HepG2 (cell line): ENCODE data around the gene SENP7. TPM values are rescaled to one million over a fixed set of nuclear protein-coding genes. Genes with fewer than 3 reads are reported as not detected.

ENCODE experiments used
- ATAC-seq: fragments of 200-7000 bp; cut with Tn5 transposase; 3 replicates; pipeline ENCODE4 v1.9.1; 2020; ENCODE audit warnings: mild to moderate bottlenecking, moderate library complexity
- BruUV-seq: library from RNA; stranded (reverse); fragments of 400-500 nt; replicated peaks from 2 replicates; lab custom pipeline; 2021; lab: Mats Ljungman, UMichigan
- CTCF ChIA-PET: fragments of 300-600 bp; formaldehyde crosslinking; extraction: SDS; loops from one replicate; lab custom pipeline; 2021; ENCODE audit warnings: low total read pairs, inconsistent platforms, low intra/inter-chr PET ratio; lab: Yijun Ruan, JAX
- POLR2A ChIA-PET: fragments of 350-600 bp; sonication (Branson Sonifier 250); formaldehyde crosslinking; loops from one replicate; lab custom pipeline; 2020; ENCODE audit warnings: antibody characterized with exemption, inconsistent platforms; lab: Yijun Ruan, JAX
- DNase-seq: peaks from one replicate; pipeline ENCODE4 v3.0.0-alpha.2; 2015; ENCODE audit warnings: low spot score
- FAIRE-seq: peaks from 3 replicates; lab custom pipeline; 2011; peaks lifted over from hg19 to GRCh38; lab: Jason Lieb, UNC
- H2AFZ ChIP-seq: one replicate; pipeline ENCODE4 v1.6.1; 2011; ENCODE audit warnings: low read length, inconsistent platforms
- H3K27ac ChIP-seq: fragments of 300-600 bp; 3 replicates; pipeline ENCODE4 v1.8.0; 2011; ENCODE audit warnings: mixed run types, mild to moderate bottlenecking, mixed read lengths, low read length, inconsistent platforms; ENCODE audit not compliant: insufficient read depth; ENCODE audit errors: extremely low read length
- H3K27me3 ChIP-seq, 2 experiments: fragments of 200-600 bp in 1 of 2; 2 replicates in 1 of 2; 3 replicates in 1 of 2; pipeline versions ENCODE4 v1.6.0 to v1.8.0; 2011; ENCODE audit warnings: low read length in 2 of 2, mild to moderate bottlenecking in 2 of 2, moderate library complexity in 2 of 2, inconsistent platforms in 1 of 2; ENCODE audit not compliant: insufficient read depth in 2 of 2, control insufficient read depth in 1 of 2
- H3K36me3 ChIP-seq, 2 experiments: fragments of 200-600 bp in 1 of 2; replicated peaks in 1 of 2; 2 replicates in 1 of 2; 3 replicates in 1 of 2; pipeline versions ENCODE4 v1.5.1 to v1.8.0; 2011; ENCODE audit warnings: low read length in 2 of 2, inconsistent platforms in 1 of 2; ENCODE audit not compliant: insufficient read depth in 2 of 2, control insufficient read depth in 1 of 2
- H3K4me1 ChIP-seq: 2 replicates; pipeline ENCODE4 v1.5.1; 2012; ENCODE audit warnings: low read length, inconsistent platforms; ENCODE audit not compliant: insufficient read depth
- H3K4me2 ChIP-seq: 2 replicates; pipeline ENCODE4 v1.6.0; 2011; ENCODE audit warnings: low read depth, low read length, inconsistent platforms
- H3K4me3 ChIP-seq, 3 experiments: fragments of 200-600 bp in 1 of 3; sonication (generic), shearing (Covaris generic) in 1 of 3; replicated peaks in 1 of 3; 2 replicates each; pipeline ENCODE4 v1.5.1; 2011 to 2016; ENCODE audit warnings: low read length in 3 of 3, inconsistent platforms in 2 of 3, low read depth in 2 of 3, mild to moderate bottlenecking in 2 of 3, control low read depth in 1 of 3, mixed read lengths in 1 of 3; ENCODE audit not compliant: insufficient read depth in 1 of 3
- H3K79me2 ChIP-seq: one replicate; pipeline ENCODE4 v1.6.1; 2011; ENCODE audit warnings: low read length, inconsistent platforms; ENCODE audit not compliant: insufficient read depth
- H3K9ac ChIP-seq: 2 replicates; pipeline ENCODE4 v1.6.0; 2011; ENCODE audit warnings: mild to moderate bottlenecking, low read depth, low read length, inconsistent platforms; ENCODE audit not compliant: insufficient read depth
- H3K9me3 ChIP-seq: 2 replicates; pipeline ENCODE4 v1.5.1; 2012; ENCODE audit warnings: mild to moderate bottlenecking, low read length
- H4K20me1 ChIP-seq: 2 replicates; pipeline ENCODE4 v1.6.0; 2011; ENCODE audit warnings: inconsistent platforms, mild to moderate bottlenecking, low read length, moderate library complexity; ENCODE audit not compliant: insufficient read depth
- NFKB2 ChIP-seq: sonication (generic); formaldehyde crosslinking; IDR thresholded peaks from 2 replicates; pipeline ENCODE4 v1.4.0; 2020; ENCODE audit warnings: missing genetic modification reagents, borderline replicate concordance
- ONECUT2 ChIP-seq: sonication (generic); formaldehyde crosslinking; IDR thresholded peaks from 2 replicates; pipeline ENCODE4 v1.4.0; 2020; ENCODE audit warnings: missing genetic modification reagents
- PPARG ChIP-seq: conservative IDR thresholded peaks from 2 replicates; pipeline ENCODE4 v1.6.1; 2016; ENCODE audit warnings: missing biosample characterization, missing genetic modification reagents
- RBM22 ChIP-seq: fragments of 200-400 bp; formaldehyde crosslinking; optimal IDR thresholded peaks from 2 replicates; pipeline ENCODE3; 2017; ENCODE audit warnings: mild to moderate bottlenecking, low read length, moderate library complexity
- ZNF282 ChIP-seq: fragments of 450-650 bp; IDR thresholded peaks from 2 replicates; pipeline ENCODE4 v1.6.1; 2018; ENCODE audit not compliant: partially characterized antibody
- ZNF296 ChIP-seq: sonication (generic); formaldehyde crosslinking; conservative IDR thresholded peaks from 2 replicates; pipeline ENCODE4 v1.5.0; 2020; ENCODE audit warnings: mild to moderate bottlenecking, missing genetic modification reagents
- ZNF30 ChIP-seq: sonication (generic); formaldehyde crosslinking; IDR thresholded peaks from 2 replicates; pipeline ENCODE4 v1.5.0; 2020; ENCODE audit warnings: mild to moderate bottlenecking, missing genetic modification reagents
- ZNF343 ChIP-seq: sonication (generic); formaldehyde crosslinking; IDR thresholded peaks from 2 replicates; pipeline ENCODE4 v1.4.0; 2020; ENCODE audit warnings: mild to moderate bottlenecking, missing genetic modification reagents
- ZNF629 ChIP-seq: sonication (generic); formaldehyde crosslinking; conservative IDR thresholded peaks from 2 replicates; pipeline ENCODE4 v1.5.0; 2020; ENCODE audit warnings: missing genetic modification reagents
- WGBS: methylation state at CpG from one replicate; pipeline ENCODE4 v1.1.6; 2017; ENCODE audit warnings: low lambda C conversion rate; 5-methylcytosine and 5-hydroxymethylcytosine counted together
- in situ Hi-C: cut with HindIII; loops from 2 replicates; pipeline ENCODE4 v1.10.0; 2017; ENCODE audit warnings: low pct_unique_long_range_greater_than_20kb; ENCODE audit not compliant: extremely low pct_ligation_motif_present
- intact Hi-C: fragments of 100-400 bp; cut with micrococcal nuclease; formaldehyde crosslinking; loops from one replicate; pipeline ENCODE4 v1.10.0; 2022; ENCODE audit not compliant: unreplicated experiment
- polyA plus RNA-seq, 8 experiments: library from polyadenylated mRNA; depleted of rRNA in 3 of 8; stranded (reverse) in 7 of 8; unstranded in 1 of 8; fragments of >200 nt; fragmentation: Illumina TruSeq in 4 of 8; extraction: Trizol in 4 of 8; gene quantifications; 2 replicates each; pipeline versions ENCODE4 v1.2.1 to v1.2.3, GENCODE V29; 2011 to 2016; ENCODE audit warnings: low read depth in 4 of 8, missing spikeins in 1 of 8, mixed read lengths in 1 of 8; ENCODE audit not compliant: insufficient read depth in 1 of 8
- total RNA-seq, 5 experiments: library from RNA; depleted of rRNA; stranded (reverse); fragments of >200 nt; fragmentation: Illumina TruSeq; extraction: Trizol; gene quantifications; 2 replicates each; pipeline ENCODE4 v1.2.3, GENCODE V29; 2016; ENCODE audit warnings: low read depth in 1 of 5
- TF ChIP-seq, protein P1 (sequence below): IDR thresholded peaks from 2 replicates; pipeline ENCODE4 v1.6.1; 2016; ENCODE audit warnings: missing genetic modification reagents, missing compliant biosample characterization
- TF ChIP-seq, protein P2 (sequence below): sonication (generic); formaldehyde crosslinking; IDR thresholded peaks from 2 replicates; pipeline ENCODE4 v1.8.1; 2023; ENCODE audit warnings: missing genetic modification reagents, mild to moderate bottlenecking, borderline replicate concordance

Gene SENP7
- total and polyA plus RNA-seq, 2 of the 13 experiments (the other 11 are each of a cell fraction or from before 2014, with no cell fraction given): 9.1 to 10.3 TPM

DNA sequence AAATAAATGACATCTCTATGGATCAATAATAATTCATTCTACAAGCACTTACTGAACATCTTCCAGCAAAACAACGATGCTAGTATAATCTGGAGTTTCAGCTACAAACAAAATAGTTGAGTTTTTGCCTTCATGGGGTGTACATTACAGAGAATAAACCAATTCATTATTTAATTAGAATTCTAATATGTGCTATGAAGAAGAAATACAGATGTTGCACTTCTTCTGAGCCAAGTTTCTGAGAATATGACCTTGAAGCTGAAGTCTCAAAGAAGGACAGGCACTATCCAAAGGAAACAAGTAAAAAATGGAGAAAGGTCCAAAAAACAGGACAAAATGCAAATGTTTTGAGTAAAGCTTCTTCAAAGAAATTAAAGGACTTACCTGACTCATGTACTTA is 94.2 kb downstream of the SENP7 start:
- no peak for TF ChIP-seq ZNF629 (CRISPR knock-in tag)
- TF ChIP-seq PPARG (CRISPR knock-in tag): no peak
- TF ChIP-seq, protein P1, sequence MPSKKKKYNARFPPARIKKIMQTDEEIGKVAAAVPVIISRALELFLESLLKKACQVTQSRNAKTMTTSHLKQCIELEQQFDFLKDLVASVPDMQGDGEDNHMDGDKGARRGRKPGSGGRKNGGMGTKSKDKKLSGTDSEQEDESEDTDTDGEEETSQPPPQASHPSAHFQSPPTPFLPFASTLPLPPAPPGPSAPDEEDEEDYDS (CRISPR knock-in tag): no peak
- no peak for TF ChIP-seq ONECUT2 (CRISPR knock-in tag)
- TF ChIP-seq RBM22: no peak
- Histone ChIP-seq H3K79me2 (no peaks in the 10 kb centered on the region), H3K4me2 (no peak overlapping the region), H2AFZ (no peak overlapping the region), H3K9ac (no peak overlapping the region), H3K9me3 (no peaks in the 10 kb centered on the region), H3K36me3 (peaks cover 0 to 2% of the 10 kb centered on the region in 2 experiments; a peak in 2 of 5 replicates), H4K20me1 (no peaks in the 10 kb centered on the region), H3K27me3 (no peaks in the 10 kb centered on the region), H3K4me1 (no peaks in the 10 kb centered on the region), H3K4me3 (no peak overlapping the region), H3K27ac (no peak overlapping the region)
- WGBS: 100% methylated on average over 1 of the region's 1 CpG
- ATAC-seq (no peak), DNase-seq (no peak), FAIRE-seq (no peak)
- BruUV-seq: no TSS peak
- in situ Hi-C loops: no loop called here
- ChIA-PET CTCF (no interaction called here), POLR2A (no interaction called here)
- intact Hi-C loops: no loop called here

DNA sequence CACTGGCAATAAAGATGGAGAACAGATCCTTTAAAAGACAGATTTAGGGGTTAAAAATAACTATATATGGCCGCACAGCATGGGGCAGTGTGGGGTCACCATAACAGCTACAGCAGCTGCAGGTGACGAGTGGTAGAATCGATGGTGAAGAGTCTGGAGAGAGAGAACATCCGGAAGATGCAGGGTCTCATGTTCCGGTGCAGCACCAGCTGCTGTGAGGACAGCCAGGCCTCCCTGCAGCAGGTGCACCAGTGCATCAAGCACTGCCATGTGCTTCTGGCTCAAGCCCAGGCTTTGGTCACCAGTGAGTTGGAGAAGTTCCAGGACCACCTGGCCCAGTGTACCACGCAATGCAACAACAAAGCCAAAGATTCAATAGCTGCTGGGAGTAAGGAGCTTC is 98.9 kb downstream of the SENP7 start:
- Histone ChIP-seq H3K9me3 (no peaks in the 10 kb centered on the region), H4K20me1 (no peaks in the 10 kb centered on the region), H3K4me3 (no peak overlapping the region), H3K4me2 (no peak overlapping the region), H3K27ac (no peak overlapping the region), H3K4me1 (no peaks in the 10 kb centered on the region), H3K9ac (no peak overlapping the region), H3K27me3 (no peaks in the 10 kb centered on the region; a peak in 1 of 5 replicates), H3K79me2 (no peaks in the 10 kb centered on the region), H3K36me3 (peaks cover 0 to 2% of the 10 kb centered on the region in 2 experiments; a peak in 2 of 5 replicates), H2AFZ (no peak overlapping the region)
- intact Hi-C loops (no loop called here), in situ Hi-C loops (no loop called here)
- no TSS peak for BruUV-seq
- DNase-seq (no peak), ATAC-seq (no peak), FAIRE-seq (no peak)
- ChIA-PET CTCF (no interaction called here), POLR2A (no interaction called here)
- WGBS: 84% methylated on average over 5 of the region's 6 CpGs
- TF ChIP-seq ZNF30 (CRISPR knock-in tag) (no peak), ZNF282 (no peak), ZNF343 (CRISPR knock-in tag) (no peak), ZNF296 (no peak), NFKB2 (CRISPR knock-in tag) (no peak)
- TF ChIP-seq, protein P2, sequence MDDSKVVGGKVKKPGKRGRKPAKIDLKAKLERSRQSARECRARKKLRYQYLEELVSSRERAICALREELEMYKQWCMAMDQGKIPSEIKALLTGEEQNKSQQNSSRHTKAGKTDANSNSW: no peak
